IMR-90 (cell line): ENCODE measurements around the gene BTRC. TPM values are rescaled to one million over a fixed set of nuclear protein-coding genes. Genes with fewer than 3 reads are reported as not detected.

Experiments used
- ATAC-seq: fragments of 200-7000 bp; cut with Tn5 transposase; 2 replicates; pipeline ENCODE4 v1.9.1; 2020; ENCODE audit warnings: low read depth, mild to moderate bottlenecking, moderate library complexity
- BruUV-seq: library from RNA; stranded (reverse); fragments of 400-500 nt; replicated peaks from 2 replicates; lab custom pipeline; 2021; lab: Mats Ljungman, UMichigan
- CTCF ChIA-PET: fragments of 300-600 bp; formaldehyde crosslinking; extraction: SDS; loops from one replicate; lab custom pipeline; 2021; ENCODE audit warnings: antibody characterized with exemption; lab: Yijun Ruan, JAX
- POLR2A ChIA-PET: fragments of 300-600 bp; sonication (Branson Sonifier 250); formaldehyde crosslinking; loops from one replicate; lab custom pipeline; 2022; ENCODE audit warnings: antibody characterized with exemption; ENCODE audit not compliant: unreplicated experiment; lab: Charles Lee
- DNase-seq: peaks from one replicate; pipeline ENCODE4 v3.0.0; 2013
- H2AFZ ChIP-seq: replicated peaks from 2 replicates; pipeline ENCODE3; 2013; ENCODE audit warnings: low read length, mild to moderate bottlenecking; ENCODE audit not compliant: poor library complexity
- H2AK5ac ChIP-seq: 2 replicates; pipeline ENCODE4 v1.6.1; 2013; ENCODE audit warnings: low read depth, low read length, inconsistent platforms
- H2AK9ac ChIP-seq: replicated peaks from 2 replicates; pipeline ENCODE3; 2013; ENCODE audit warnings: mild to moderate bottlenecking, low read depth, low read length, moderate library complexity; ENCODE audit not compliant: poor library complexity
- H2BK120ac ChIP-seq: 2 replicates; pipeline ENCODE4 v1.6.1; 2013; ENCODE audit warnings: low read depth, low read length, inconsistent platforms
- H2BK15ac ChIP-seq: 3 replicates; pipeline ENCODE4 v1.6.1; 2013; ENCODE audit warnings: low read depth, low read length, inconsistent platforms
- H2BK20ac ChIP-seq: 2 replicates; pipeline ENCODE4 v1.6.1; 2013; ENCODE audit warnings: low read depth, mild to moderate bottlenecking, inconsistent platforms, low read length, moderate library complexity
- H2BK5ac ChIP-seq: 2 replicates; pipeline ENCODE4 v1.6.1; 2013; ENCODE audit warnings: mild to moderate bottlenecking, low read depth, low read length, inconsistent platforms; ENCODE audit not compliant: poor library complexity, severe bottlenecking
- H3K14ac ChIP-seq: replicated peaks from 2 replicates; pipeline ENCODE4 v1.6.1; 2013; ENCODE audit warnings: low read depth, low read length, inconsistent platforms
- H3K18ac ChIP-seq: 2 replicates; pipeline ENCODE4 v1.6.1; 2013; ENCODE audit warnings: low read depth, low read length, control low read depth
- H3K23ac ChIP-seq: 2 replicates; pipeline ENCODE4 v1.6.1; 2013; ENCODE audit warnings: low read depth, low read length, inconsistent platforms
- H3K27ac ChIP-seq: 2 replicates; pipeline ENCODE4 v1.5.1; 2013; ENCODE audit warnings: mild to moderate bottlenecking, control low read depth, low read length; ENCODE audit not compliant: insufficient read depth
- H3K27me3 ChIP-seq: 2 replicates; pipeline ENCODE4 v1.6.1; 2013; ENCODE audit warnings: low read length; ENCODE audit not compliant: control insufficient read depth, insufficient read depth
- H3K36me3 ChIP-seq: 2 replicates; pipeline ENCODE4 v1.6.1; 2013; ENCODE audit warnings: low read length, mixed read lengths; ENCODE audit not compliant: control insufficient read depth, insufficient read depth
- H3K4ac ChIP-seq: 2 replicates; pipeline ENCODE4 v1.6.1; 2013; ENCODE audit warnings: low read depth, low read length, inconsistent platforms
- H3K4me1 ChIP-seq: 2 replicates; pipeline ENCODE4 v1.6.1; 2013; ENCODE audit warnings: low read length, mixed read lengths; ENCODE audit not compliant: control insufficient read depth, insufficient read depth
- H3K4me2 ChIP-seq: 2 replicates; pipeline ENCODE4 v1.6.1; 2013; ENCODE audit warnings: low read depth, mild to moderate bottlenecking, control low read depth, low read length, moderate library complexity
- H3K4me3 ChIP-seq: 2 replicates; pipeline ENCODE4 v1.5.1; 2013; ENCODE audit warnings: low read depth, mild to moderate bottlenecking, control low read depth, low read length, moderate library complexity; ENCODE audit not compliant: insufficient read depth
- H3K56ac ChIP-seq: 2 replicates; pipeline ENCODE4 v1.6.1; 2013; ENCODE audit warnings: low read length, inconsistent platforms; ENCODE audit not compliant: insufficient read depth; ENCODE audit errors: extremely low read depth
- H3K79me1 ChIP-seq, 2 experiments: 2 replicates each; pipeline ENCODE4 v1.6.1; 2013; ENCODE audit warnings: low read length in 2 of 2, inconsistent platforms in 1 of 2, low read depth in 1 of 2
- H3K9ac ChIP-seq: 2 replicates; pipeline ENCODE4 v1.6.1; 2013; ENCODE audit warnings: low read depth, low read length, control low read depth
- H3K9me1 ChIP-seq: 2 replicates; pipeline ENCODE4 v1.6.1; 2013; ENCODE audit warnings: low read length, inconsistent platforms; ENCODE audit not compliant: insufficient read depth
- H3K9me3 ChIP-seq: 2 replicates; pipeline ENCODE4 v1.6.1; 2013; ENCODE audit warnings: low read length; ENCODE audit not compliant: control insufficient read depth, insufficient read depth
- H4K20me1 ChIP-seq: 2 replicates; pipeline ENCODE4 v1.6.1; 2013; ENCODE audit warnings: low read length, inconsistent platforms; ENCODE audit not compliant: insufficient read depth
- H4K5ac ChIP-seq: 2 replicates; pipeline ENCODE4 v1.6.1; 2013; ENCODE audit warnings: mild to moderate bottlenecking, low read depth, low read length, control low read depth
- H4K8ac ChIP-seq, 2 experiments: 2 replicates each; pipeline ENCODE4 v1.6.1; 2013; ENCODE audit warnings: low read depth in 2 of 2, low read length in 2 of 2, control low read depth in 1 of 2, inconsistent platforms in 1 of 2
- H4K91ac ChIP-seq: 2 replicates; pipeline ENCODE4 v1.6.1; 2013; ENCODE audit warnings: low read depth, low read length, inconsistent platforms; ENCODE audit not compliant: insufficient read depth
- BHLHE40 ChIP-seq: fragments of 150-350 bp; IDR thresholded peaks from 2 replicates; pipeline ENCODE4 v1.6.1; 2016; ENCODE audit warnings: mild to moderate bottlenecking, low read depth, low read length
- CTCF ChIP-seq: conservative IDR thresholded peaks from 2 replicates; pipeline ENCODE4 v1.5.1; 2012; ENCODE audit warnings: mild to moderate bottlenecking, low read depth, low read length, improper control_type of control experiment
- FOS ChIP-seq: fragments of 150-350 bp; IDR thresholded peaks from 2 replicates; pipeline ENCODE4 v1.6.1; 2016; ENCODE audit warnings: low read depth, low read length
- MAZ ChIP-seq: IDR thresholded peaks from 2 replicates; pipeline ENCODE4 v1.6.1; 2012; ENCODE audit warnings: low read depth, mild to moderate bottlenecking, low read length, improper control_type of control experiment, moderate library complexity, borderline replicate concordance
- POLR2A ChIP-seq: IDR thresholded peaks from 2 replicates; pipeline ENCODE4 v1.6.1; 2012; ENCODE audit warnings: mild to moderate bottlenecking, low read depth, low read length
- RAD21 ChIP-seq: IDR thresholded peaks from 2 replicates; pipeline ENCODE4 v1.6.1; 2012; ENCODE audit warnings: low read length, improper control_type of control experiment
- RFX5 ChIP-seq: IDR thresholded peaks from 2 replicates; pipeline ENCODE4 v1.8.0; 2012; ENCODE audit warnings: low read depth, mild to moderate bottlenecking, low read length, moderate library complexity
- WGBS, 2 experiments: methylation state at CpG; one replicate each; pipeline versions ENCODE4 v1.1.5 to v1.1.7; 2013; ENCODE audit warnings: missing lambda C conversion rate in 2 of 2; ENCODE audit not compliant: insufficient read length in 1 of 2; ENCODE audit errors: extremely low coverage in 2 of 2; 5-methylcytosine and 5-hydroxymethylcytosine counted together
- dilution Hi-C: fragments of 300-500 bp; cut with HindIII; formaldehyde crosslinking; loops from one replicate; pipeline ENCODE4 v1.14.3; 2018; ENCODE audit warnings: low sequenced_read_pairs; ENCODE audit not compliant: unreplicated experiment
- in situ Hi-C: fragments of 300-500 bp; cut with MboI; formaldehyde crosslinking; loops from 3 replicates; pipeline ENCODE4 v1.14.3; 2019; ENCODE audit warnings: low sequenced_read_pairs, inconsistent platforms, mixed read lengths
- intact Hi-C: fragments of 100-400 bp; cut with micrococcal nuclease; formaldehyde crosslinking; loops from 2 replicates; pipeline ENCODE4 v1.10.0; 2022
- polyA plus RNA-seq, 3 experiments: library from polyadenylated mRNA; depleted of rRNA; stranded (reverse); fragments of >200 nt; gene quantifications; 2 replicates each; pipeline ENCODE4 v1.2.3, GENCODE V29; 2012; ENCODE audit warnings: low replicate concordance in 1 of 3
- total RNA-seq: library from RNA; depleted of rRNA; stranded (reverse); fragments of >200 nt; gene quantifications from 2 replicates; pipeline ENCODE4 v1.2.3, GENCODE V29; 2012
- TF ChIP-seq, protein P1 (sequence below): fragments of 150-350 bp; IDR thresholded peaks from 2 replicates; pipeline ENCODE4 v1.6.1; 2017; ENCODE audit warnings: mild to moderate bottlenecking, antibody characterized with exemption, low read length, low read depth
- TF ChIP-seq, protein P2 (sequence below): fragments of 150-350 bp; IDR thresholded peaks from 2 replicates; pipeline ENCODE4 v1.6.1; 2016; ENCODE audit warnings: low read depth, mild to moderate bottlenecking, low read length, moderate library complexity, borderline replicate concordance

Gene BTRC
- total and polyA plus RNA-seq, 2 of the 4 experiments (the other 2 are of a cell fraction) = 7.7 to 8.4 TPM

DNA sequence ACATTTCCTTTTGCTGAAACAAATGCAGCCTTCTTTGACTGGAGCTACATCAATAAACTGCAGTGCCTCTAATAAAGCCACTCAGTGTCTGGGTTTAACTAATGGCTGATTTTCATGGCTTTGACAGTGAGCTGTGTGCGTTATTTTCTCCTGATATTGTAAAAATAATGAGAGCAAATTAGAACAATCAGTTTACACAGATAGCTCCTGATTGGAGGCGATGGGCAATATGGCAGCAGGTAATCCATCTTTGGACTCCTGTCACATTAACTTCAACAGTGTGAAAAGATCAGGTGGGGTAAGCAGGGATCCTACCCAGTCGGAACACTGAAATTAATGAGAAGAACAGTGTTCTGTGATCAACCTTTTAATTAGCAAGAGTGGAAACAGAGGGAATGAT, 133.4 kb downstream of the BTRC start:
- no TSS peak for BruUV-seq
- Histone ChIP-seq H2BK15ac (no peak overlapping the region), H3K14ac (no peak overlapping the region), H3K4me3 (no peak overlapping the region), H3K79me1 (peaks cover 0 to 4% of the 10 kb centered on the region in 2 experiments; a peak in 1 of 4 replicates), H3K9ac (no peak overlapping the region), H2BK20ac (no peak overlapping the region), H3K4me2 (no peak overlapping the region), H4K8ac (no peak overlapping the region), H3K27ac (no peak overlapping the region), H2BK5ac (no peak overlapping the region), H4K91ac (no peak overlapping the region), H2AK9ac (no peak overlapping the region), H4K20me1 (peaks cover 9% of the 10 kb centered on the region), H3K9me1 (no peaks in the 10 kb centered on the region), H3K4ac (no peak overlapping the region), H3K27me3 (no peaks in the 10 kb centered on the region), H4K5ac (no peak overlapping the region), H3K18ac (no peak overlapping the region), H3K9me3 (no peaks in the 10 kb centered on the region), H3K23ac (no peak overlapping the region), H3K4me1 (no peaks in the 10 kb centered on the region), H3K36me3 (no peaks in the 10 kb centered on the region), H2AFZ (no peak overlapping the region), H3K56ac (no peak overlapping the region), H2BK120ac (no peak overlapping the region), H2AK5ac (no peak overlapping the region)
- WGBS, 2 experiments = no CpG with 5 or more reads among the region's 3 CpGs
- ChIA-PET CTCF (interaction anchor here (0.6 to 1.1 kb wide), 2 partner anchors 20 to 44 kb away, joined by 3 to 4 read pairs; no protein-coding TSS in a partner anchor), POLR2A (no interaction called here)
- DNase-seq (no peak), ATAC-seq (no peak)
- in situ Hi-C loops = no loop called here
- dilution Hi-C loops = no loop called here
- intact Hi-C loops = no loop called here
- TF ChIP-seq CTCF (no peak), BHLHE40 (no peak), FOS (no peak), MAZ (no peak), RAD21 (no peak), POLR2A (no peak), RFX5 (no peak)
- TF ChIP-seq, protein P1, sequence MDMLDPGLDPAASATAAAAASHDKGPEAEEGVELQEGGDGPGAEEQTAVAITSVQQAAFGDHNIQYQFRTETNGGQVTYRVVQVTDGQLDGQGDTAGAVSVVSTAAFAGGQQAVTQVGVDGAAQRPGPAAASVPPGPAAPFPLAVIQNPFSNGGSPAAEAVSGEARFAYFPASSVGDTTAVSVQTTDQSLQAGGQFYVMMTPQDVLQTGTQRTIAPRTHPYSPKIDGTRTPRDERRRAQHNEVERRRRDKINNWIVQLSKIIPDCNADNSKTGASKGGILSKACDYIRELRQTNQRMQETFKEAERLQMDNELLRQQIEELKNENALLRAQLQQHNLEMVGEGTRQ = no peak
- TF ChIP-seq, protein P2, sequence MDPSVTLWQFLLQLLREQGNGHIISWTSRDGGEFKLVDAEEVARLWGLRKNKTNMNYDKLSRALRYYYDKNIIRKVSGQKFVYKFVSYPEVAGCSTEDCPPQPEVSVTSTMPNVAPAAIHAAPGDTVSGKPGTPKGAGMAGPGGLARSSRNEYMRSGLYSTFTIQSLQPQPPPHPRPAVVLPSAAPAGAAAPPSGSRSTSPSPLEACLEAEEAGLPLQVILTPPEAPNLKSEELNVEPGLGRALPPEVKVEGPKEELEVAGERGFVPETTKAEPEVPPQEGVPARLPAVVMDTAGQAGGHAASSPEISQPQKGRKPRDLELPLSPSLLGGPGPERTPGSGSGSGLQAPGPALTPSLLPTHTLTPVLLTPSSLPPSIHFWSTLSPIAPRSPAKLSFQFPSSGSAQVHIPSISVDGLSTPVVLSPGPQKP = no peak
